ENCODE results near the gene SLC25A5. TPM values are rescaled to one million over a fixed set of nuclear protein-coding genes. Genes with fewer than 3 reads are reported as not detected.
A peak's percentile ranks its signal among the peaks of the same experiment; 100 is the strongest.

SLC25A5 gene
- total and polyA plus RNA-seq, 8 donors = 108 to 907 (median 299) TPM

- Histone ChIP-seq H3K27me3 (no peaks in the 10 kb centered on the region), H3K4me3 (peak overlapping the region; percentile 65 to 82 (median 68)), H3K27ac (peak overlapping the region; percentile 94 to 98 (median 97)), H3K36me3 (peaks cover 12 to 21% (median 20%) of the 10 kb centered on the region in 4 donors), H3K9me3 (no peaks in the 10 kb centered on the region), H3K4me1 (peaks cover 0 to 20% (median 9%) of the 10 kb centered on the region in 4 donors)
- TF ChIP-seq POLR2AphosphoS5 (IDR thresholded peaks at IDR 0.05) (peak; percentile 50 to 76 (median 53)), CTCF (IDR thresholded peaks at IDR 0.05) (peak in 5 of 7 experiments; percentile 37 to 74 (median 57)), POLR2A (IDR thresholded peaks at IDR 0.05) (no peak)
- WGBS, 5 donors = 1 to 53% (median 6%) methylated on average over 22 to 78 of the region's 78 CpGs
- intact Hi-C loops (cut with DNase I; ENCODE audit: low total_unique reads) = no loop called here
- DNase-seq = peak; percentile 93 to 96
Observed at GRCh38 chrX:119468551-119469312, 488 bp downstream of the SLC25A5 start.

GRCh38 chrX:119469313-119469635 is 1.0 kb downstream of the SLC25A5 start:
- peaks cover 0 to 20% (median 9%) of the 10 kb centered on the region in 4 donors for H3K4me1 ChIP-seq
- intact Hi-C loops (cut with DNase I; ENCODE audit: low total_unique reads) = no loop called here
- peak overlapping the region; percentile 65 to 82 (median 68) for H3K4me3 ChIP-seq
- DNase-seq = no peak
- peaks cover 12 to 21% (median 20%) of the 10 kb centered on the region in 4 donors for H3K36me3 ChIP-seq
- peak overlapping the region; percentile 79 to 98 (median 97) for H3K27ac ChIP-seq
- H3K27me3 ChIP-seq = no peaks in the 10 kb centered on the region
- no peaks in the 10 kb centered on the region for H3K9me3 ChIP-seq
- WGBS, 5 donors = 7 to 66% (median 13%) methylated on average over 4 to 8 of the region's 8 CpGs
- TF ChIP-seq POLR2AphosphoS5 (IDR thresholded peaks at IDR 0.05) = no peak
- TF ChIP-seq EP300 (IDR thresholded peaks at IDR 0.05) = no peak
- peak in 1 of 7 experiments; percentile 1 for TF ChIP-seq CTCF (IDR thresholded peaks at IDR 0.05)
- no peak for TF ChIP-seq POLR2A (IDR thresholded peaks at IDR 0.05)

GRCh38 chrX:119474615-119475388 is 6.6 kb downstream of the SLC25A5 start:
- Histone ChIP-seq H3K27ac (no peak overlapping the region), H3K9me3 (no peaks in the 10 kb centered on the region), H3K36me3 (peaks cover 11 to 21% (median 17%) of the 10 kb centered on the region in 4 donors), H3K27me3 (no peaks in the 10 kb centered on the region), H3K4me1 (peaks cover 0 to 11% (median 3%) of the 10 kb centered on the region in 4 donors), H3K4me3 (no peak overlapping the region)
- TF ChIP-seq CTCF (IDR thresholded peaks at IDR 0.05) = no peak
- no peak for TF ChIP-seq POLR2AphosphoS5 (IDR thresholded peaks at IDR 0.05)
- no peak for TF ChIP-seq EP300 (IDR thresholded peaks at IDR 0.05)
- no peak for TF ChIP-seq POLR2A (IDR thresholded peaks at IDR 0.05)
- 79 to 84% (median 82%) methylated on average over 23 of the region's 23 CpGs for WGBS, 5 donors
- intact Hi-C loops (cut with DNase I; ENCODE audit: low total_unique reads) = no loop called here
- no peak for DNase-seq

- Histone ChIP-seq H3K4me3 (no peak overlapping the region), H3K27me3 (no peaks in the 10 kb centered on the region), H3K36me3 (peaks cover 4 to 13% (median 10%) of the 10 kb centered on the region in 4 donors), H3K9me3 (no peaks in the 10 kb centered on the region), H3K27ac (no peak overlapping the region), H3K4me1 (peaks cover 0 to 10% (median 0%) of the 10 kb centered on the region in 4 donors)
- no peak for DNase-seq
- intact Hi-C loops (cut with DNase I; ENCODE audit: low total_unique reads) = no loop called here
- TF ChIP-seq CTCF (IDR thresholded peaks at IDR 0.05) (no peak), EP300 (IDR thresholded peaks at IDR 0.05) (no peak), POLR2A (IDR thresholded peaks at IDR 0.05) (no peak), POLR2AphosphoS5 (IDR thresholded peaks at IDR 0.05) (no peak)
- 57 to 64% (median 59%) methylated on average over 10 to 11 of the region's 11 CpGs for WGBS, 5 donors
Observed at GRCh38 chrX:119475389-119476101, 7.3 kb downstream of the SLC25A5 start.
